Mesothelial cell of epicardium (in vitro differentiated cells): ENCODE measurements around the gene HDLBP. TPM values are rescaled to one million over a fixed set of nuclear protein-coding genes. Genes with fewer than 3 reads are reported as not detected.

ENCODE experiments used
- DNase-seq, 2 experiments: peaks; one replicate each; pipeline ENCODE4 v3.0.0; 2021; ENCODE audit warnings: low spot score in 2 of 2; ENCODE audit not compliant: unreplicated experiment in 2 of 2
- H3K27ac Mint-ChIP-seq: 2 replicates; pipeline ENCODE4 v1.8.0; 2021; ENCODE audit warnings: mixed read lengths
- H3K27me3 Mint-ChIP-seq: 2 replicates; pipeline ENCODE4 v1.8.0; 2021; ENCODE audit warnings: low read depth, mixed read lengths
- H3K36me3 Mint-ChIP-seq: 2 replicates; pipeline ENCODE4 v1.8.0; 2021; ENCODE audit warnings: mixed read lengths
- H3K4me1 Mint-ChIP-seq: 2 replicates; pipeline ENCODE4 v1.8.0; 2021; ENCODE audit warnings: mixed read lengths
- H3K4me3 Mint-ChIP-seq: 2 replicates; pipeline ENCODE4 v1.8.0; 2021; ENCODE audit warnings: mild to moderate bottlenecking, moderate library complexity, mixed read lengths
- H3K9me3 Mint-ChIP-seq: 2 replicates; pipeline ENCODE4 v1.8.0; 2021; ENCODE audit warnings: mixed read lengths
- total RNA-seq: library from RNA; stranded (reverse); gene quantifications from 3 replicates; pipeline ENCODE4 v1.2.1, GENCODE V29; 2021
- TF ChIP-seq, protein P1 (sequence below): fragments of 200-600 bp; sonication (generic); IDR thresholded peaks from one replicate; pipeline ENCODE4 v1.5.0; 2021; ENCODE audit warnings: antibody characterized with exemption; ENCODE audit not compliant: unreplicated experiment

Gene HDLBP
- total RNA-seq, 1 donor from 2014 or later, result 484 TPM

DNA sequence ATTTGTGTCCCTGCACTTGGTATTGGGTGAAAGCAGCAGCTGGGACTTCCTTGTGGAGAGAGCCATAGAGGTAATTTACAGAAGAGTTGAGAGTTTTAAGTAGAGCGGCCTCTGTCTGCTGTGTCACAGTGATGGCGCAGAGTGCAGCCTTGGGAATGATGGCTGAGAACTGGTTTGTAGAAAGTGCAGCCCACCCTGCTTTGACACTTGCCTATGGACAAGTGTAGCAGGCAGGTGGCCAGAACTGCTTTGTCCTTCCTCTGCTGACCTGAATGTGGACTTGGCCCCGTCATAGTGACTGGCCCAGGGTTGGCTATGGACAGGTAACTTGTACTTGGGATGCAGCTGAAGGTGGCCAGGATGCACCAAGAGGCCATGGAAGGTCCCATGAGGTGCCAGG is 133.3 kb downstream of the HDLBP start:
- Mint-ChIP-seq H3K4me3 (no peak overlapping the region), H3K27ac (no peak overlapping the region), H3K4me1 (peaks cover 5% of the 10 kb centered on the region), H3K27me3 (no peaks in the 10 kb centered on the region), H3K36me3 (peaks cover 16% of the 10 kb centered on the region), H3K9me3 (no peaks in the 10 kb centered on the region)
- TF ChIP-seq, protein P1, sequence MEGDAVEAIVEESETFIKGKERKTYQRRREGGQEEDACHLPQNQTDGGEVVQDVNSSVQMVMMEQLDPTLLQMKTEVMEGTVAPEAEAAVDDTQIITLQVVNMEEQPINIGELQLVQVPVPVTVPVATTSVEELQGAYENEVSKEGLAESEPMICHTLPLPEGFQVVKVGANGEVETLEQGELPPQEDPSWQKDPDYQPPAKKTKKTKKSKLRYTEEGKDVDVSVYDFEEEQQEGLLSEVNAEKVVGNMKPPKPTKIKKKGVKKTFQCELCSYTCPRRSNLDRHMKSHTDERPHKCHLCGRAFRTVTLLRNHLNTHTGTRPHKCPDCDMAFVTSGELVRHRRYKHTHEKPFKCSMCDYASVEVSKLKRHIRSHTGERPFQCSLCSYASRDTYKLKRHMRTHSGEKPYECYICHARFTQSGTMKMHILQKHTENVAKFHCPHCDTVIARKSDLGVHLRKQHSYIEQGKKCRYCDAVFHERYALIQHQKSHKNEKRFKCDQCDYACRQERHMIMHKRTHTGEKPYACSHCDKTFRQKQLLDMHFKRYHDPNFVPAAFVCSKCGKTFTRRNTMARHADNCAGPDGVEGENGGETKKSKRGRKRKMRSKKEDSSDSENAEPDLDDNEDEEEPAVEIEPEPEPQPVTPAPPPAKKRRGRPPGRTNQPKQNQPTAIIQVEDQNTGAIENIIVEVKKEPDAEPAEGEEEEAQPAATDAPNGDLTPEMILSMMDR, result no peak
- DNase-seq, result no peak

DNA sequence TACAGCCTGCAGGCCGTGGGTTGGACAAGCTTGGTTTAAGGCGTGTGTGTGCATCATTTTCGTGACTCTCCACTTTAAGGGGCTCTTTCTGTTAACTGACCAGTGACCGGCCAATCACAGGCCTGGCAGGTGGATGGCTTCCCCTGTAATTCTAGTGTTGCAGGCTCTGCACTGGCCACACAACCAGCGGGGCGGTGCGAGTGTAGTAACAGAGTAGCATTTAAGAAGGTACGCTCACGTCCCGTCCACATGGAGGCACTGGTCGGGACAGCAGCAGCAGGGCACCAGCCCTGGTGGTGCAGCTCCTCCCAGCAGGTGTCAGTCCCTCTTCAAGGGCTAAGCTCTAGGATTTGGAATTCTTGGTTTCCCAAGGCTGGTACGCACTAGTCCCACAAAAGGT is 135.0 kb downstream of the HDLBP start:
- Mint-ChIP-seq H3K4me1 (no peaks in the 10 kb centered on the region), H3K4me3 (no peak overlapping the region), H3K9me3 (no peaks in the 10 kb centered on the region), H3K27me3 (no peaks in the 10 kb centered on the region), H3K36me3 (peaks cover 21% of the 10 kb centered on the region), H3K27ac (no peak overlapping the region)
- TF ChIP-seq, protein P1, result no peak
- no peak for DNase-seq

DNA sequence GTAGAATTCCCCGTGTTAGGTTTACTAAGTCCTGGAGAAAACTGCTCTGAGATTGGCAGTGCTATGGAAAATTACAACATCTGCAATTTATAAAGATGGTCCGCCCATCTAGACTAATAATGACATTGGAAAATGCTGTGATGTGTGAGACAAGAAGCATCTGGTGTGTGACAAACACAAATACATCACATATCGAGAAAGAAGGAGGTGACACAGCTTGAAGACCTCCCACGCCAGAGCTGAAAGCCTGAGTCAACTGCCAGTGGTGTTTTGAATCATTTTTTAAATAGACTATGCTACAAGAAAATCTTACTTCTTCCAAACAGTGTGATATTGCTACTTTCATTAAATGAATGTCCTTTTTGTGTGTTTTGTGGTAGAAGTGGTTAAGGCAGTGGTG is 135.6 kb downstream of the HDLBP start:
- no peak for DNase-seq
- Mint-ChIP-seq H3K9me3 (no peaks in the 10 kb centered on the region), H3K36me3 (peaks cover 27% of the 10 kb centered on the region), H3K4me1 (no peaks in the 10 kb centered on the region), H3K4me3 (no peak overlapping the region), H3K27ac (no peak overlapping the region), H3K27me3 (no peaks in the 10 kb centered on the region)
- TF ChIP-seq, protein P1, result no peak

DNA sequence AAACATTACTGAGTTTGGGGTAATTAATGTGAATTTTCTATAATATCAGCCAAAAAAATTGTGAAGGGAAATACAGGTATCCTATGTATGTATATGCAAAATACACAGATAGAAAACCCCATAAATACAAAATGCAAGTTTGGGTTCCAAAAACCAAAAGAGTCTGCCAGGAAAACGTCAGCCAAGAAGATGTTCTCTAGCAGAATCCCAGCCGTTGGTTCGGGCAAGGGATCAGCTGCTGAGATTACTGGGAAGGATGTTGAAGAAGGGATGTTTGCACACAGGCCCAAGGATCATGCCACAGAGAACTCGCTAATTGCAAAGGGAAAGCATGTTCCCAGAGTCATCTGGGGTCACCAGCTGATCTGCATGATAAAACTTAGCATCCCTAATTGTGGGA is 136.5 kb downstream of the HDLBP start:
- DNase-seq, result no peak
- Mint-ChIP-seq H3K27ac (no peak overlapping the region), H3K36me3 (peaks cover 27% of the 10 kb centered on the region), H3K27me3 (no peaks in the 10 kb centered on the region), H3K9me3 (no peaks in the 10 kb centered on the region), H3K4me1 (peaks cover 1% of the 10 kb centered on the region), H3K4me3 (no peak overlapping the region)
- TF ChIP-seq, protein P1, result no peak

DNA sequence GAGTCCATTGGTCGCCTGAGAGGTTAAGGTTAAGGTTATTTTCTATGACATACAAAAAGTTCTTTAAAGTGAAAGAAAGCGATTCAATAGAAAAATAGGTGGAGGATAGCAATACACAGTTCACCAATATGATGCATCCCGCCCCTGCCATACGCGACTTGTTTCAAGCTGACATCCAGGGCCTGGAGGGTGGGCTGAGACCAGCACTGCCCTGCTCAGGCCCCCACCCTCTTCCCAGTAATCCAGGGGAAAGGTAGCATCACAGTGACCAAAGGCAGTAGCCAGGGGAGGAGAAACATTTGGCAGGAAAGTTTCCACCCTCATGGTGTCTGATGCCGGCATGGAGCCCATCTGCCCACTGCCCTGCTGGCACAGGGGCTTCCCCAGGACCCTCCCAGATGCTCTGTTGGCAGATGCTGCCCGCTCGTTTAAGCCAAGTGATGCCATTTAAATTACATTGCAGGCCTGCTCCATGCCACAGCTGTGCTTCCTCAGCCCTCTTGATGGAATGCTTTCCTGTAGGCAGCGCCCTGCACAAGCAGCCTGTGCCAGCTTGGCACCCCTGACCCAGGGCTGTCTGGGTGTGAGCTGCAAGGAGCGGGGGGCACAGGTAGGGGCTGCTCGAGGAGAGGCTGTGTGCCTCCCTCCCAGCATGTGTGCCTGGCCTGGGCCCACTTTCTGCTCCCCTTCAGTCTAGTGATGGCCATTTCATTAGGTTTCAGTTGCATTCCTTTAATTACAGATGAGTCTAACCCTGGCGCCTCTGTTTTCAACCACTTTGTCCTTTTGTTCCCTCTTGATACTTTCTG is 137.7 kb downstream of the HDLBP start:
- no peaks in the 10 kb centered on the region for H3K9me3 Mint-ChIP-seq
- no peak overlapping the region for H3K4me3 Mint-ChIP-seq
- no peak for DNase-seq
- TF ChIP-seq, protein P1, result no peak
- H3K27me3 Mint-ChIP-seq, result no peaks in the 10 kb centered on the region
- peaks cover 7% of the 10 kb centered on the region for H3K4me1 Mint-ChIP-seq
- H3K27ac Mint-ChIP-seq, result no peak overlapping the region
- peaks cover 34% of the 10 kb centered on the region for H3K36me3 Mint-ChIP-seq

Other genes with a start within 250 kb of the HDLBP start
- gene MTERF4, start 213.4 kb downstream of the HDLBP start, total RNA-seq, result 47.9 to 55.9 TPM (median 53.7 TPM) in 3 replicates
- gene PASK, start 166.2 kb downstream of the HDLBP start, total RNA-seq, result 26.1 to 31.0 TPM (median 30.8 TPM) in 3 replicates
- gene PPP1R7, start 165.2 kb downstream of the HDLBP start, total RNA-seq, result 37.3 to 40.4 TPM (median 37.8 TPM) in 3 replicates
- gene ANO7, start 127.0 kb downstream of the HDLBP start, total RNA-seq, result 3.8 to 4.5 TPM (median 3.8 TPM) in 3 replicates
- 507 to 522 TPM (median 508 TPM) in 3 replicates for gene SEPTIN2, start 253 bp upstream of the HDLBP start, total RNA-seq
- 54.9 to 55.1 TPM (median 54.9 TPM) in 3 replicates for gene FARP2, start 40.6 kb upstream of the HDLBP start, total RNA-seq
- 183 to 193 TPM (median 192 TPM) in 3 replicates for gene STK25, start 192.9 kb upstream of the HDLBP start, total RNA-seq
- 33.0 to 37.2 TPM (median 36.0 TPM) in 3 replicates for gene BOK, start 243.1 kb upstream of the HDLBP start, total RNA-seq